ENCODE results near the gene ADARB1. TPM values are rescaled to one million over a fixed set of nuclear protein-coding genes. Genes with fewer than 3 reads are reported as not detected.

The ADARB1 gene
- total RNA-seq, 1 experiment from 2014 or later, result 14.1 TPM

- Histone ChIP-seq H3K4me3 (ENCODE audit: low read length) (no peak overlapping the region), H3K27me3 (ENCODE audit: low read length) (no peaks in the 10 kb centered on the region), H3K9me2 (replicated peaks; ENCODE audit: low read length) (no peaks in the 10 kb centered on the region), H3K36me3 (ENCODE audit: low read depth, low read length) (peaks cover 37% of the 10 kb centered on the region), H3K4me1 (ENCODE audit: insufficient read depth, low read length) (no peaks in the 10 kb centered on the region), H3K27ac (ENCODE audit: low read length) (no peak overlapping the region), H3K9me3 (ENCODE audit: low read length) (peaks cover 21% of the 10 kb centered on the region), H2AFZ (ENCODE audit: low read length) (no peak overlapping the region), H4K20me1 (ENCODE audit: low read length) (no peaks in the 10 kb centered on the region), H3K4me2 (ENCODE audit: low read length) (no peak overlapping the region), H3F3A (ENCODE audit: low read length, unreplicated experiment) (no peaks in the 10 kb centered on the region), H3K79me2 (ENCODE audit: low read length) (no peaks in the 10 kb centered on the region), H3K9ac (ENCODE audit: low read length) (no peak overlapping the region)
- ChIA-PET POLR2A (ENCODE audit: unreplicated experiment) (no interaction called here), CTCF (no interaction called here)
- DNase-seq (no peak), ATAC-seq (no peak)
- intact Hi-C loops (cut with micrococcal nuclease), result no loop called here
- BruUV-seq (replicated peaks), result no TSS peak
- TF ChIP-seq CTCF (conservative IDR thresholded peaks at IDR 0.05; ENCODE audit: low read depth, low read length) (no peak), EZH2 (IDR thresholded peaks at IDR 0.05; ENCODE audit: low read length, unreplicated experiment) (no peak), EZH2phosphoT487 (IDR thresholded peaks at IDR 0.05; ENCODE audit: borderline replicate concordance, low read length) (no peak)
Measured at GRCh38 chr21:45186709-45187108, 112.3 kb downstream of the ADARB1 start.

GRCh38 chr21:45187646-45188045, 113.3 kb downstream of the ADARB1 start:
- H3K4me3 ChIP-seq (ENCODE audit: low read length), result no peak overlapping the region
- POLR2A ChIA-PET (ENCODE audit: unreplicated experiment), result no interaction called here
- no peak overlapping the region for H3K4me2 ChIP-seq (ENCODE audit: low read length)
- no peak overlapping the region for H3K27ac ChIP-seq (ENCODE audit: low read length)
- peaks cover 37% of the 10 kb centered on the region for H3K36me3 ChIP-seq (ENCODE audit: low read depth, low read length)
- no peaks in the 10 kb centered on the region for H3F3A ChIP-seq (ENCODE audit: low read length, unreplicated experiment)
- peaks cover 21% of the 10 kb centered on the region for H3K9me3 ChIP-seq (ENCODE audit: low read length)
- no peaks in the 10 kb centered on the region for H4K20me1 ChIP-seq (ENCODE audit: low read length)
- no peak for ATAC-seq
- no peak for DNase-seq
- CTCF ChIA-PET, result no interaction called here
- no peak for TF ChIP-seq EZH2 (IDR thresholded peaks at IDR 0.05; ENCODE audit: low read length, unreplicated experiment)
- TF ChIP-seq EZH2phosphoT487 (IDR thresholded peaks at IDR 0.05; ENCODE audit: borderline replicate concordance, low read length), result no peak
- no peak for TF ChIP-seq CTCF (conservative IDR thresholded peaks at IDR 0.05; ENCODE audit: low read depth, low read length)
- H2AFZ ChIP-seq (ENCODE audit: low read length), result no peak overlapping the region
- no peak overlapping the region for H3K9ac ChIP-seq (ENCODE audit: low read length)
- no TSS peak for BruUV-seq (replicated peaks)
- H3K79me2 ChIP-seq (ENCODE audit: low read length), result no peaks in the 10 kb centered on the region
- H3K9me2 ChIP-seq (replicated peaks; ENCODE audit: low read length), result no peaks in the 10 kb centered on the region
- H3K27me3 ChIP-seq (ENCODE audit: low read length), result no peaks in the 10 kb centered on the region
- H3K4me1 ChIP-seq (ENCODE audit: insufficient read depth, low read length), result no peaks in the 10 kb centered on the region
- intact Hi-C loops (cut with micrococcal nuclease), result no loop called here

DNA sequence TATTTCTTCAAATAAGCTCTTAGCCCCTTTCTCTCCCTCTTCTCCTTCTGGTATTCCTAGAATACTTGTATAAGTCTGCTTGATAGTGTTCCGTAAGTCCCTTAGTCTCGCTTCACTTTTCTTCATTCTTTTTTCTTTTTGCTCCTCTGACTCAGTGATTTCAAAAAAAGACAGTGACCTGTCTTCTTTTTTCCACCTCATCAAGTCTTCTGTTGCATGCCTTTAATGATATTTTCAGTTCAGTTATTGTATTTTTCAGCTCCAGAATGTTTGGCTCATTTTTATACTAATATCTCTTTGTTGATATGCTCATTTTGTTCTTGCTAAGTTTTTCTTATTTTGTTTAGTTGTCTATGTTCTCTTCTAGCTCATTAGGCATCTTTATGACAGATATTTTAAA, 115.6 kb downstream of the ADARB1 start:
- CTCF ChIA-PET, result no interaction called here
- Histone ChIP-seq H3K4me1 (ENCODE audit: insufficient read depth, low read length) (no peaks in the 10 kb centered on the region), H3K36me3 (ENCODE audit: low read depth, low read length) (peaks cover 37% of the 10 kb centered on the region), H3F3A (ENCODE audit: low read length, unreplicated experiment) (no peaks in the 10 kb centered on the region), H3K9me3 (ENCODE audit: low read length) (peaks cover 21% of the 10 kb centered on the region), H3K9ac (ENCODE audit: low read length) (no peak overlapping the region), H3K27ac (ENCODE audit: low read length) (no peak overlapping the region), H3K79me2 (ENCODE audit: low read length) (no peaks in the 10 kb centered on the region), H4K20me1 (ENCODE audit: low read length) (no peaks in the 10 kb centered on the region), H3K27me3 (ENCODE audit: low read length) (no peaks in the 10 kb centered on the region), H2AFZ (ENCODE audit: low read length) (no peak overlapping the region), H3K4me3 (ENCODE audit: low read length) (no peak overlapping the region), H3K9me2 (replicated peaks; ENCODE audit: low read length) (no peaks in the 10 kb centered on the region), H3K4me2 (ENCODE audit: low read length) (no peak overlapping the region)
- DNase-seq, result no peak
- intact Hi-C loops (cut with micrococcal nuclease), result no loop called here
- TF ChIP-seq EZH2 (IDR thresholded peaks at IDR 0.05; ENCODE audit: low read length, unreplicated experiment) (no peak), EZH2phosphoT487 (IDR thresholded peaks at IDR 0.05; ENCODE audit: borderline replicate concordance, low read length) (no peak), CTCF (conservative IDR thresholded peaks at IDR 0.05; ENCODE audit: low read depth, low read length) (no peak)
- no peak for ATAC-seq
- no TSS peak for BruUV-seq (replicated peaks)
- POLR2A ChIA-PET (ENCODE audit: unreplicated experiment), result no interaction called here

Measured in PC-3 (cell line).